DND-41 (cell line): ENCODE data around the gene FUBP3.

Experiments used
- ATAC-seq: fragments of 200-7000 bp; cut with Tn5 transposase; 3 replicates; pipeline ENCODE4 v1.9.1; 2021; ENCODE audit warnings: low read depth; ENCODE audit not compliant: insufficient read depth
- DNase-seq: peaks from one replicate; pipeline ENCODE4 v3.0.0-alpha.2; 2020
- H2AFZ ChIP-seq: 2 replicates; pipeline ENCODE4 v1.6.0; 2012; ENCODE audit warnings: low read depth, low read length
- H3K27ac ChIP-seq: 2 replicates; pipeline ENCODE4 v1.5.1; 2012; ENCODE audit warnings: low read length, inconsistent platforms
- H3K27me3 ChIP-seq: fragments of 200-600 bp; sonication (generic); 2 replicates; pipeline ENCODE4 v1.6.0; 2012; ENCODE audit warnings: low read length, mild to moderate bottlenecking, inconsistent platforms; ENCODE audit not compliant: insufficient read depth, poor library complexity
- H3K36me3 ChIP-seq: 2 replicates; pipeline ENCODE4 v1.5.1; 2012; ENCODE audit warnings: low read length, inconsistent platforms; ENCODE audit not compliant: insufficient read depth
- H3K4me1 ChIP-seq: 2 replicates; pipeline ENCODE4 v1.5.1; 2012; ENCODE audit warnings: mild to moderate bottlenecking, low read length; ENCODE audit not compliant: insufficient read depth
- H3K4me2 ChIP-seq: 2 replicates; pipeline ENCODE4 v1.6.0; 2012; ENCODE audit warnings: mild to moderate bottlenecking, moderate library complexity, low read length, inconsistent platforms; ENCODE audit not compliant: insufficient read depth
- H3K4me3 ChIP-seq, 2 experiments: fragments of 200-600 bp in 1 of 2; shearing (Covaris generic) in 1 of 2; 2 replicates each; pipeline ENCODE4 v1.5.1; 2012 to 2016; ENCODE audit warnings: inconsistent platforms in 2 of 2, low read length in 2 of 2, mild to moderate bottlenecking in 2 of 2, low read depth in 1 of 2, moderate library complexity in 1 of 2
- H3K79me2 ChIP-seq: 2 replicates; pipeline ENCODE4 v1.6.0; 2012; ENCODE audit warnings: low read length, inconsistent platforms; ENCODE audit not compliant: insufficient read depth
- H3K9ac ChIP-seq: 2 replicates; pipeline ENCODE4 v1.6.0; 2012; ENCODE audit warnings: low read depth, mild to moderate bottlenecking, inconsistent platforms, low read length, moderate library complexity
- H3K9me3 ChIP-seq: 2 replicates; pipeline ENCODE4 v1.5.1; 2012; ENCODE audit warnings: low read length, moderate library complexity, mild to moderate bottlenecking, inconsistent platforms; ENCODE audit not compliant: insufficient read depth, severe bottlenecking
- H4K20me1 ChIP-seq: 2 replicates; pipeline ENCODE4 v1.6.0; 2012; ENCODE audit warnings: low read length; ENCODE audit not compliant: insufficient read depth
- EZH2 ChIP-seq: IDR thresholded peaks from 3 replicates; pipeline ENCODE4 v1.6.1; 2012; ENCODE audit warnings: borderline replicate concordance, low read depth, mild to moderate bottlenecking, moderate library complexity, low read length, inconsistent platforms; ENCODE audit not compliant: severe bottlenecking
- TF ChIP-seq, protein P1 (sequence below): IDR thresholded peaks from 2 replicates; pipeline ENCODE4 v1.5.1; 2012; ENCODE audit warnings: borderline replicate concordance, low read length, moderate library complexity, mild to moderate bottlenecking; ENCODE audit not compliant: poor library complexity, severe bottlenecking; ENCODE audit errors: extremely low read depth

The FUBP3 gene

DNA sequence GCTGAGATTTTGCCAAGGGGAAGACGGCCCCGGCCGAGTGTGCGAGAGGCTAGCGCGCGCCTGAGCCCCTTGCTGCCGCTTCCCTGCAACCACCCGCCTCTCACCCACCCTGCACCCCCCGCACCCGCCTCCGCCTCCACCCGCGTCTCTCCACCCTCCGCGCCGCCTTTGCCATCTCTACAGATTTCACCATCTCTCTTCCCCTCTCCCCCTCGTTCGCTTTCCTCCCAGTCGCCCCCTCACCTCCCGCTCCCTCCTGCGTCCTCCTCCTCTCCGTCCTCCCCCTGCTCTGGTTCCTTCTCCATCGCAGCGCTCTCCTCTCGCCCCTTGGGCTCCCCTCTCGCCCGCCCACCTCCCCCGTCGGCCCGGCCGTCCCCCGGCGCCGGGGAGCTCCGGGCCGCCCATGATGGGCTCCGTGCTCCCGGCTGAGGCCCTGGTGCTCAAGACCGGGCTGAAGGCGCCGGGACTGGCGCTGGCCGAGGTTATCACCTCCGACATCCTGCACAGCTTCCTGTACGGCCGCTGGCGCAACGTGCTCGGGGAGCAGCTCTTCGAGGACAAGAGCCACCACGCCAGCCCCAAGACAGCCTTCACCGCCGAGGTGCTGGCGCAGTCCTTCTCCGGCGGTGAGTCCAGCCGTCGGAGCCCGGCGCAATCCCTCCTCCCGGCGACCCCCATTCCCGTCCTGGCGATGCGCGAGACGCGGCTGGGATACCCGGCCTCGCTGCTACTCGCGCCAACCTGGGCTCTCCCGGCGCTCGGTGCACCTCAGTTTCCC lies 85.1 kb downstream of the FUBP3 start, which contains the start of gene PRDM12:
PRDM12 (plus strand) TSS at position 344 of the 778 bp plus-strand sequence; CDS start at position 404, 60 bp downstream.
- H2AFZ ChIP-seq: no peak within 1 kb of the TSS
- no peaks in the 10 kb centered on the region for H3K4me1 ChIP-seq
- H4K20me1 ChIP-seq: no peaks in the 10 kb centered on the region
- no peak within 1 kb of the TSS for H3K9ac ChIP-seq
- no peaks in the 10 kb centered on the region for H3K36me3 ChIP-seq
- no peaks in the 10 kb centered on the region for H3K79me2 ChIP-seq
- no peak within 1 kb of the TSS for H3K4me2 ChIP-seq
- no peaks in the 10 kb centered on the region for H3K27me3 ChIP-seq
- H3K4me3 ChIP-seq: no peak within 1 kb of the TSS
- no peak for ATAC-seq
- TF ChIP-seq EZH2: no peak
- TF ChIP-seq, protein P1, sequence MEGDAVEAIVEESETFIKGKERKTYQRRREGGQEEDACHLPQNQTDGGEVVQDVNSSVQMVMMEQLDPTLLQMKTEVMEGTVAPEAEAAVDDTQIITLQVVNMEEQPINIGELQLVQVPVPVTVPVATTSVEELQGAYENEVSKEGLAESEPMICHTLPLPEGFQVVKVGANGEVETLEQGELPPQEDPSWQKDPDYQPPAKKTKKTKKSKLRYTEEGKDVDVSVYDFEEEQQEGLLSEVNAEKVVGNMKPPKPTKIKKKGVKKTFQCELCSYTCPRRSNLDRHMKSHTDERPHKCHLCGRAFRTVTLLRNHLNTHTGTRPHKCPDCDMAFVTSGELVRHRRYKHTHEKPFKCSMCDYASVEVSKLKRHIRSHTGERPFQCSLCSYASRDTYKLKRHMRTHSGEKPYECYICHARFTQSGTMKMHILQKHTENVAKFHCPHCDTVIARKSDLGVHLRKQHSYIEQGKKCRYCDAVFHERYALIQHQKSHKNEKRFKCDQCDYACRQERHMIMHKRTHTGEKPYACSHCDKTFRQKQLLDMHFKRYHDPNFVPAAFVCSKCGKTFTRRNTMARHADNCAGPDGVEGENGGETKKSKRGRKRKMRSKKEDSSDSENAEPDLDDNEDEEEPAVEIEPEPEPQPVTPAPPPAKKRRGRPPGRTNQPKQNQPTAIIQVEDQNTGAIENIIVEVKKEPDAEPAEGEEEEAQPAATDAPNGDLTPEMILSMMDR: no peak
- H3K27ac ChIP-seq: no peak within 1 kb of the TSS
- no peak for DNase-seq
- no peaks in the 10 kb centered on the region for H3K9me3 ChIP-seq

DNA sequence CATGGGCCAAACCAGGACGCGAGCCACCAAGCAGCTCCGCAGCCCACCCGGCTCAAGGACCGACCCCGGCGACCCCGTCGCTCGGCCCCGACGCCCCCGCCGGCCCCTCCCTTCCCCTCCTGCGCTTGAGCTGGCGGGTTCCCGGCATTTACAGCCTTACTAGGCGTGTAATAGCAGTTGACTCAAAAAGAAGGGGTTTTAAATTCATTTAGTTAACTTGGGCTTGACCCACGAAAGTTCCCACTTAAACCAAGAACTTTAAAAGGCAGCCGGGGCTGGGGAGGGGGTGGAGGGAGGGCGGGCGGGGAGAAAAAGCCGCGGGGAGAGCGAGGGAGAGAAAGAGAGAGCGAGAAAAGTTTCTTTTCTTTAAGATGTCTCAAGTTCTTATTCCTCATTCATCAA lies 85.7 kb downstream of the FUBP3 start:
- no peak overlapping the region for H3K27ac ChIP-seq
- no peaks in the 10 kb centered on the region for H3K79me2 ChIP-seq
- no peaks in the 10 kb centered on the region for H3K36me3 ChIP-seq
- no peaks in the 10 kb centered on the region for H4K20me1 ChIP-seq
- H3K9ac ChIP-seq: no peak overlapping the region
- ATAC-seq (no peak), DNase-seq (no peak)
- H3K4me3 ChIP-seq: no peak overlapping the region
- no peak overlapping the region for H2AFZ ChIP-seq
- no peaks in the 10 kb centered on the region for H3K4me1 ChIP-seq
- H3K9me3 ChIP-seq: no peaks in the 10 kb centered on the region
- no peak overlapping the region for H3K4me2 ChIP-seq
- TF ChIP-seq EZH2: no peak
- TF ChIP-seq, protein P1: no peak
- H3K27me3 ChIP-seq: no peaks in the 10 kb centered on the region

GRCh38 chr9:130665431-130666392 lies 86.3 kb downstream of the FUBP3 start:
- Histone ChIP-seq H4K20me1 (no peaks in the 10 kb centered on the region), H3K27me3 (no peaks in the 10 kb centered on the region), H3K79me2 (no peaks in the 10 kb centered on the region), H3K27ac (no peak overlapping the region), H3K9ac (no peak overlapping the region), H3K9me3 (no peaks in the 10 kb centered on the region), H2AFZ (no peak overlapping the region), H3K4me1 (no peaks in the 10 kb centered on the region), H3K36me3 (no peaks in the 10 kb centered on the region), H3K4me2 (no peak overlapping the region), H3K4me3 (no peak overlapping the region)
- TF ChIP-seq, protein P1: no peak
- TF ChIP-seq EZH2: no peak
- ATAC-seq (no peak), DNase-seq (no peak)
